Esophagus squamous epithelium (tissue), 5 donors: ENCODE results near the gene SAG. TPM values are rescaled to one million over a fixed set of nuclear protein-coding genes. Genes with fewer than 3 reads are reported as not detected.

ENCODE experiments used
- DNase-seq: peaks from one replicate; lab custom pipeline; 2025; lab: John Stamatoyannopoulos, UW
- H3K27ac ChIP-seq, 4 donors: fragments of 200-600 bp; sonication (generic); one replicate each; pipeline ENCODE4 v1.5.1; 2016 to 2019; ENCODE audit warnings: mild to moderate bottlenecking in 1 of 4
- H3K27me3 ChIP-seq, 4 donors: fragments of 200-600 bp; sonication (generic); 1 replicate in 3 of 4; 2 replicates in 1 of 4; pipeline versions ENCODE4 v1.5.1 to v1.6.0; 2017 to 2021; ENCODE audit warnings: antibody characterized with exemption in 1 of 4
- H3K36me3 ChIP-seq, 3 donors: fragments of 200-600 bp; sonication (generic); one replicate each; pipeline ENCODE4 v1.5.1; 2016 to 2019
- H3K4me1 ChIP-seq, 3 donors: fragments of 200-600 bp; sonication (generic); one replicate each; pipeline ENCODE4 v1.5.1; 2017 to 2019
- H3K4me3 ChIP-seq, 4 donors: fragments of 200-600 bp; sonication (generic); 1 replicate in 3 of 4; 2 replicates in 1 of 4; pipeline ENCODE4 v1.5.1; 2016 to 2019; ENCODE audit warnings: mild to moderate bottlenecking in 2 of 4, moderate library complexity in 1 of 4
- H3K9me3 ChIP-seq, 3 donors: fragments of 200-600 bp; sonication (generic); one replicate each; pipeline ENCODE4 v1.5.1; 2016 to 2019
- POLR2A ChIP-seq, 4 donors: fragments of 450-650 bp; IDR thresholded peaks; one replicate each; pipeline ENCODE4 v1.6.1; 2017; ENCODE audit warnings: antibody characterized with exemption in 4 of 4, mild to moderate bottlenecking in 4 of 4, moderate library complexity in 3 of 4
- WGBS, 2 donors: methylation state at CpG; one replicate each; pipeline ENCODE4 v1.1.5; 2018; 5-methylcytosine and 5-hydroxymethylcytosine counted together
- intact Hi-C: fragments of 100-400 bp; cut with DNase I; formaldehyde crosslinking; loops from one replicate; pipeline ENCODE4 v1.15.0; 2022
- total RNA-seq, 4 donors: library from RNA; depleted of rRNA; stranded (reverse); fragments of >200 nt; gene quantifications; one replicate each; pipeline ENCODE4 v1.1.0, GENCODE V29; 2016
- TF ChIP-seq, protein P1 (sequence below), 6 experiments: fragments of 450-650 bp in 4 of 6; fragments of 200-600 bp in 2 of 6; sonication (generic) in 2 of 6; IDR thresholded peaks; one replicate each; pipeline ENCODE4 v1.5.1; 2016 to 2019; ENCODE audit warnings: antibody characterized with exemption in 6 of 6, mild to moderate bottlenecking in 4 of 6, moderate library complexity in 4 of 6
- donor health status: DM: yes; HTN: yes; CAD: no.

The SAG gene
- total RNA-seq, 4 donors from 2014 or later: not detected

DNA sequence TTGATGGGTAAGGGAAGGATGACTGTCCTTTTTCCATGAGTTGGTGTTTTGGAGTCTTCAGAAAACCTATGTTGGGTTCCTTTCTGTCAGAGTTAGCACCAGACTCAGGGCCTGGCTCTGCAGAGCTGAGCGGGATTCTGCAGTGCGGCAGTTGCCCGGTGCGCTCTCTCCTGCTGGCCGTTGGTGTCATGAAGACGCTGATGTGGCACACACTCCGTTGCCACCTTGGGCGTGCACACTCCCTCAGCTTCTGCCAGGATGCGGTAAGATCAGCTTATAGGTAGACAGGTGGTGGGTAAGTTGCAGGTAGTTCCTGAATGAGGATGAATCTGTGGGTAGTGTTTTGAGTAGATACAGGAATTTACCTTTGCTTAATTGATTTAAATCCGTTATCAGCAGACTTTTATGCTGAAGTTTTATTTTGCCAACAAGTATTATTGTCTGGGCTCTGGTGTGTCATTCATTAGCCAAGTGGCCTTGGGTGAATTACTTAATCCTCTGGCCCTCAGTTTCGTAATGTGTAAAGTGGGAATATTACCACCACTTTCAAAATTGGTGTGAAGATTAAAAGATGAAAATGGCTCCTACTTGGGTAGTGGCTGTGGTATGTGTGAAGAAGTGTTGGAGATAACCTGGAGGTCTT, 73.5 kb downstream of the SAG start:
- H3K27me3 ChIP-seq: no peaks in the 10 kb centered on the region
- TF ChIP-seq POLR2A (IDR thresholded peaks at IDR 0.05): no peak
- TF ChIP-seq, protein P1, sequence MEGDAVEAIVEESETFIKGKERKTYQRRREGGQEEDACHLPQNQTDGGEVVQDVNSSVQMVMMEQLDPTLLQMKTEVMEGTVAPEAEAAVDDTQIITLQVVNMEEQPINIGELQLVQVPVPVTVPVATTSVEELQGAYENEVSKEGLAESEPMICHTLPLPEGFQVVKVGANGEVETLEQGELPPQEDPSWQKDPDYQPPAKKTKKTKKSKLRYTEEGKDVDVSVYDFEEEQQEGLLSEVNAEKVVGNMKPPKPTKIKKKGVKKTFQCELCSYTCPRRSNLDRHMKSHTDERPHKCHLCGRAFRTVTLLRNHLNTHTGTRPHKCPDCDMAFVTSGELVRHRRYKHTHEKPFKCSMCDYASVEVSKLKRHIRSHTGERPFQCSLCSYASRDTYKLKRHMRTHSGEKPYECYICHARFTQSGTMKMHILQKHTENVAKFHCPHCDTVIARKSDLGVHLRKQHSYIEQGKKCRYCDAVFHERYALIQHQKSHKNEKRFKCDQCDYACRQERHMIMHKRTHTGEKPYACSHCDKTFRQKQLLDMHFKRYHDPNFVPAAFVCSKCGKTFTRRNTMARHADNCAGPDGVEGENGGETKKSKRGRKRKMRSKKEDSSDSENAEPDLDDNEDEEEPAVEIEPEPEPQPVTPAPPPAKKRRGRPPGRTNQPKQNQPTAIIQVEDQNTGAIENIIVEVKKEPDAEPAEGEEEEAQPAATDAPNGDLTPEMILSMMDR (IDR thresholded peaks at IDR 0.05): no peak
- H3K36me3 ChIP-seq: no peaks in the 10 kb centered on the region
- intact Hi-C loops: no loop called here
- no peak overlapping the region for H3K4me3 ChIP-seq
- no peak for DNase-seq
- 82 to 85% methylated on average over 6 to 8 of the region's 11 CpGs for WGBS, 2 donors
- no peak overlapping the region for H3K27ac ChIP-seq
- H3K9me3 ChIP-seq: no peaks in the 10 kb centered on the region
- peaks cover 7 to 19% (median 12%) of the 10 kb centered on the region in 3 donors for H3K4me1 ChIP-seq

DNA sequence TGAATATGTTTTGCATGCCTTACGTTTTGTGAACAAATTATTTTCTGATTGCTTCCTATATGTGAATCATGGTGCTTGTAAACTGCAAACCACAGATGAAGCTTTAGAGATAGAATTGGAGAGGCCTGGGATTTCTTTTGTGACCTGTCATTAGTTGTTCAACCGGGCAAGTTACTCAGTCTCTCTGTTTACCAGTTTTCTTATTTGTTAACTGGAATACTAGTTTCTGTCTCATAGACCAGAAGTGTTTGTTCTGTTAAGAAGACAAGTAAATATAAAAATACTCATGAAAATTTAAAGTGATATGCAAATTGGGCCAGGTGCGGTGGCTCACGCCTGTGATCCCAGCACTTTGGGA, 74.0 kb downstream of the SAG start:
- no peaks in the 10 kb centered on the region for H3K36me3 ChIP-seq
- H3K27ac ChIP-seq: no peak overlapping the region
- intact Hi-C loops: no loop called here
- no peaks in the 10 kb centered on the region for H3K27me3 ChIP-seq
- no peak for DNase-seq
- H3K9me3 ChIP-seq: no peaks in the 10 kb centered on the region
- no peak overlapping the region for H3K4me3 ChIP-seq
- no peak for TF ChIP-seq POLR2A (IDR thresholded peaks at IDR 0.05)
- TF ChIP-seq, protein P1 (IDR thresholded peaks at IDR 0.05): no peak
- 83 to 86% methylated on average over 4 of the region's 4 CpGs for WGBS, 2 donors
- peaks cover 7 to 24% (median 17%) of the 10 kb centered on the region in 3 donors for H3K4me1 ChIP-seq

DNA sequence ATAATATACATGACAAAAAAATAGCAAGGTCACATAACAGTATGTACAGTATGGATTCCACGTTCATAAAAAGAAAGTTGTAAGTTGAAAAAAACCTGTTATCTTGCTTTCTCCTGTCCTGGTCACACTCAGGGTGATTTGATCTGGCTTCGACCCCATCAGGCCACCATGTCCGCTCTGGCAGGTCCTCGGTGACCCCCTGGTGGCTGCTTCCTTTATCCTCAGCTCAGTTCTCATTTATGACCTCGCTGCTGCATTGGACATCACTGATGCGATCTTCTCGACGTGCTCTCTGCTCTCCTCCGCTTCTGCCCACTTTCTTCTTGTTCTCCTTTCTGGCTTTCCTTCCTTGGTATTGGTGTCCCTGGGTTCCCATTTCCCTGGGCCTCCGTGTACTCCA, 76.4 kb downstream of the SAG start:
- no peaks in the 10 kb centered on the region for H3K27me3 ChIP-seq
- 82 to 91% methylated on average over 10 of the region's 10 CpGs for WGBS, 2 donors
- peaks cover 7 to 48% (median 32%) of the 10 kb centered on the region in 3 donors for H3K4me1 ChIP-seq
- H3K4me3 ChIP-seq: no peak overlapping the region
- H3K9me3 ChIP-seq: no peaks in the 10 kb centered on the region
- TF ChIP-seq, protein P1 (IDR thresholded peaks at IDR 0.05): no peak
- no peak for TF ChIP-seq POLR2A (IDR thresholded peaks at IDR 0.05)
- H3K36me3 ChIP-seq: no peaks in the 10 kb centered on the region
- no peak for DNase-seq
- intact Hi-C loops: no loop called here
- no peak overlapping the region for H3K27ac ChIP-seq

DNA sequence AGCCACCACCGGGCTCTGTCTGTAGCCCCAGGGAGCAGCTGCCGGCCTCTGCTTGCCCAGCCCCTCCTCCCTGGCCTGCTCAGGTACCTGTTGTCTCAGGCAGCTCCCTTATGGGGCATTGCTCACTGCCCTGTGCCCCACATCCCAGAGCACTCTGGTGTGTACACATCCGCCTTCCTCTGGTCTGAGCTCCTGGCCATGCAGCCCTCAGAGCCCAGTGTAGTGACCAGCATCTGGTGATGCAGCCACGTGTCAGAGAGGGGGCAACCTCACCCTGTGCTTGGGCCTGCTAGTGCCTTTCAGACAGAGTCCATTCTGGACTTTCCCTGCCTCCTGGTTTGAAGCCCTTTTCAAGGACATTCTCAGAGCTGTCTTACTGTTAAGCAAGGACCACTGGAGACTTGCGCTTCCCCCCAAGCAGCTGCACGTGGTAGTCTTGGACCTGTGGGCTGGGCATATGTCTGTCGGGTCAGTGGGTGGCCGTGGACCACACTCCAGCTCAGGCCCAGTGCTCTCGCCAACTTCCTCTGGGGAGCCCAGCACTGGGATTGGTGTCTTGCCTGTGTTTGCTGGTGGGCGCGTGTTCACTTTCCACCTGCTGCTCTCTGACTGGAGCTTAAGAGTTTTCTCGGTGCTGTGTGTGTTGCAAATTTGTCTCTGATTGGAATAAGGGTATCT, 77.3 kb downstream of the SAG start:
- Histone ChIP-seq H3K27ac (peak overlapping the region in 2 of 4 donors; percentile 36 to 85), H3K27me3 (no peaks in the 10 kb centered on the region), H3K36me3 (peaks cover 0 to 5% (median 0%) of the 10 kb centered on the region in 3 donors), H3K9me3 (no peaks in the 10 kb centered on the region), H3K4me1 (peaks cover 7 to 49% (median 32%) of the 10 kb centered on the region in 3 donors), H3K4me3 (no peak overlapping the region)
- intact Hi-C loops: no loop called here
- no peak for TF ChIP-seq POLR2A (IDR thresholded peaks at IDR 0.05)
- TF ChIP-seq, protein P1 (IDR thresholded peaks at IDR 0.05): no peak
- WGBS, 2 donors: 53 to 63% methylated on average over 4 to 10 of the region's 12 CpGs
- DNase-seq: no peak

DNA sequence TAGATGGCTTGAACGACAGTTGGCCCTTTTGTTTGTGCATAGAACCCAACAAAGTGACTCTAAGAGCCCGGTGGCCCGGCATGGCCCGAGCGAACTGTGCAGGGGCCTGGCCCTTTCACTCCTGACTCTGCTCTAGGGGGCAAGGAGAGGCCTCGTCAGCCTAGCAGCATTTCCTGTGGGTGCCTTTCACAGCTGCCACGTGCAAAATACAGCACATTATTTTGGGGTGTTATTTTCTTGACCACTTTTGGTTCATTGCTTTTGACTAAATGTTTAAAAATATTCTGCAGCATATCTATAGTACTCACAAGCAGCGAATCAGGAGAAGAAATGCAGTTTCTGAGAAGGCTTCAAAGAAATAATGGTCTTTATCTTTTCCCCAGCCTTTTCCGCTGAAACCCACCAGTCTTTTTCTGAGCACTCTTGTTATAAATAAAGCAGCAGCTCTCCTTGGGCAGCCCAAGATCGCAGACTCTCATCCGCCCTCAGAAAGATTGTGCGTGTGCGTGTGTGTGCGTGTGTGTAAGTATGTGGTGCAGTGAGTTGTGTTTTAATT, 78.0 kb downstream of the SAG start:
- 68 to 74% methylated on average over 13 to 14 of the region's 14 CpGs for WGBS, 2 donors
- Histone ChIP-seq H3K36me3 (peaks cover 0 to 11% (median 0%) of the 10 kb centered on the region in 3 donors), H3K4me1 (peaks cover 7 to 49% (median 32%) of the 10 kb centered on the region in 3 donors), H3K27me3 (no peaks in the 10 kb centered on the region), H3K4me3 (no peak overlapping the region), H3K9me3 (no peaks in the 10 kb centered on the region), H3K27ac (peak overlapping the region in 2 of 4 donors; percentile 36 to 85)
- DNase-seq: no peak
- no peak for TF ChIP-seq POLR2A (IDR thresholded peaks at IDR 0.05)
- TF ChIP-seq, protein P1 (IDR thresholded peaks at IDR 0.05): no peak
- intact Hi-C loops: no loop called here
